ENCODE results near the gene SAMD4A.

Gene SAMD4A

DNA sequence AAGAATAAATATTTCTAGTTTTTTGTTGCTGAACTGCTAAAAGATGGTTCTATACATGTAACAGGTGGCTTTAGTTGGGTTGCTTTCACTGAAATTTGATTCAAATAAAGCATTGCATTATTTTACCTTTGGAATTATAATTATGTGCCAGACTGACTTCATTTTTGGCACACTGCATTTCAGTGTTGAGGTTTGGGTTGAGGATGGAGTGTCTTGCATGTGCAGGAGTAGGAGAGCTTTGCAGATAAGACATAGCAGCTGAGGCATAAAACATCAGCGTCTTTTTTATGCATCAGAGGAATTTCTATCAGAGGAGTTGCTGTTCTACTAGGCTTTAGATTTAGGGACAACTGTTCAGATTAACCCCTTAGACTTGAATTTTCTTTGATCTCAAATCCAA lies 17.2 kb downstream of the SAMD4A start:
- H3K27ac ChIP-seq, result no peak overlapping the region
- TF ChIP-seq, protein P1, sequence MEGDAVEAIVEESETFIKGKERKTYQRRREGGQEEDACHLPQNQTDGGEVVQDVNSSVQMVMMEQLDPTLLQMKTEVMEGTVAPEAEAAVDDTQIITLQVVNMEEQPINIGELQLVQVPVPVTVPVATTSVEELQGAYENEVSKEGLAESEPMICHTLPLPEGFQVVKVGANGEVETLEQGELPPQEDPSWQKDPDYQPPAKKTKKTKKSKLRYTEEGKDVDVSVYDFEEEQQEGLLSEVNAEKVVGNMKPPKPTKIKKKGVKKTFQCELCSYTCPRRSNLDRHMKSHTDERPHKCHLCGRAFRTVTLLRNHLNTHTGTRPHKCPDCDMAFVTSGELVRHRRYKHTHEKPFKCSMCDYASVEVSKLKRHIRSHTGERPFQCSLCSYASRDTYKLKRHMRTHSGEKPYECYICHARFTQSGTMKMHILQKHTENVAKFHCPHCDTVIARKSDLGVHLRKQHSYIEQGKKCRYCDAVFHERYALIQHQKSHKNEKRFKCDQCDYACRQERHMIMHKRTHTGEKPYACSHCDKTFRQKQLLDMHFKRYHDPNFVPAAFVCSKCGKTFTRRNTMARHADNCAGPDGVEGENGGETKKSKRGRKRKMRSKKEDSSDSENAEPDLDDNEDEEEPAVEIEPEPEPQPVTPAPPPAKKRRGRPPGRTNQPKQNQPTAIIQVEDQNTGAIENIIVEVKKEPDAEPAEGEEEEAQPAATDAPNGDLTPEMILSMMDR (conservative IDR thresholded peaks at IDR 0.05), result no peak

DNA sequence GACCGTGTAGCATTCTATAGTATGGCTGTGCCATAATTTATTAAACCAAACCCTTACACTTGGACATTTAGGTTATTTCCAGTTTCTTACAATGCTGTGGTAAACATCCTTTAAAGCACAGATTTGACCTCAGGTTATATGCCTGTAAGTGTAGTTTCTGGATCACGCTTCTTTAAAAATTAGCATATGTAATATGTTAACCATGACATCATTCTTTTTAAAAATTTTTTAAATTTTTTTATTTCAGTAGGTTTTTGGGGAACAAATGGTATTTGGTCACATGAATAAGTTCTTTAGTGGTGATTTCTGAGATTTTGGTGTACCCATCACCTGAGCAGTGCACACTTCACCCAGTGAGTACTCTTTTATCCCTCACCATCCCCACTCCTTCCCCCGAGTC lies 18.3 kb downstream of the SAMD4A start:
- H3K27ac ChIP-seq, result no peak overlapping the region
- TF ChIP-seq, protein P1 (conservative IDR thresholded peaks at IDR 0.05), result no peak
- TF ChIP-seq ZFX (IDR thresholded peaks at IDR 0.05), result no peak

DNA sequence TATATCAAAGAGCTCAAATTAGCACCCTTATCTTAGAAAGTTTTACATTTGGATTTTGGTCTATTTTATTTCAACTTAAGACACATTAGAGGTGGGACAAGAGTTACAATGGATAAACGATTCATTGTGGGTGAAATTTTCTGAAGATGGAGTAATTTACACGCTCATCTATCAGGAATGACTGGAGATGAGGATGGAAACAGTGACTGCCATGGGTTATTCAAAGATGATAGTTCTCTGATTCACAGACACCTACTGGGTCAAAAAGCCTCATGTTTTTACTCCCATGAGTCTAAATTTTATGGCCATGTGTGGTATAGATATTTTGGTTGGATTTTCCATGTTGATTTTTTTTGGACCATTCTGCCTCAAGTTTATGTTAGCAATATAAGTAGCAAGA lies 22.1 kb downstream of the SAMD4A start:
- no peak for TF ChIP-seq ZFX (IDR thresholded peaks at IDR 0.05)
- TF ChIP-seq, protein P1 (conservative IDR thresholded peaks at IDR 0.05), result no peak
- H3K27ac ChIP-seq, result no peak overlapping the region

DNA sequence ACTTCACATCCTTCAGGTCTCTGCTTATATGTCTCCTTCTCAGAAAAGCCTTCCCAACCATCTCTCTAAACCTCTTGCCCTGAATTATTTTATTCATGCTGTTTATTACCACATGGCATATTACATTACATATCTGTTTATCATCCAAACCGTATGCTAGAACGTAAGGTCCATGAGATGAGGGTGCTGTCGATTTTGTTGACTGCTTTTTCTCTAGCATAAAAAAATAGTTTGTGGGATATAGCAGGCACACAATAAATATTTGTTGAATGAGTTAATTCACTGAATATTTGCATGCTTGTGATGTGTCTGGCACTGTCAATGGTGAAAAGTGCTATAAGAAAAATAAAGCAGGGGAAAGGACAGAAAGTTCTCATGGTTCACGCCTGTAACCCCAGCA lies 22.9 kb downstream of the SAMD4A start:
- no peak overlapping the region for H3K27ac ChIP-seq
- TF ChIP-seq, protein P1 (conservative IDR thresholded peaks at IDR 0.05), result no peak

DNA sequence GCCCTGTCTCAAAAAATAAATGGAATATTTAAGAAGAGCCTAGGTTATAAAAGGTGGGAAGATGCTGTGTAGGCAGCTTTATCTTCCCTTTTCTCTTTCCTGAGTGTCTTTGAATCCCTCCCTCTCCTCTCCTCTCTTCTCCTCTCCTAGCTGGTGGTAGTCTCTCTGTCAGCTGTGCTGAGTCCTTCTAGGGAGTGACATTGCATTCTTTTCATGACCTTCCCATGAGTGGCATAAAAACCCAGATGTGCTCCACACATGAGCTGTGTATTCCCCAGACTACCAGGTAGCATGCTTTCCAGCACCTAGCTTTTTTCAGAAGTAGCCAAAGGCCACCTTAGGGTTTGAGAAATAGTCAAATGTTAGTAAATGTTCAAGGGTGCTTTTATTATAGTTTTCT lies 23.6 kb downstream of the SAMD4A start:
- no peak overlapping the region for H3K27ac ChIP-seq

DNA sequence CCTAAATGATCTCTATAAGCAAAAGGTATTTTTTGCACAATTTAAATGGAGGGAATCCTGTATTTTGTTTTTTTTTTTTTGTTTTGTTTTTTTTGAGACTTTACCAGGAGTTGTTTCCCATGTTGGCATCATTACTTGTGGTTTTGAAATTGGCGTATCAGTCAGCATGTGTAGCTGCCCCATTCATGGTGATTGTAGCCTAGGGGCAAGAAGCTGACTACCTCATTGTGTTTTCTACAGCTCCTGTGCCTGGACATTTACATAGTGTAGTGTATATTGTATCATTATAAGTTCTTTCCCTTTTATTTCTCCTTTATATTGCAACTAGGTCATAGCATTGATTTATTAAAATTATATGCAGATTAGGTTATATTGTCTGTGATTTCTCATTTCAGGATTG lies 24.5 kb downstream of the SAMD4A start:
- TF ChIP-seq, protein P1 (conservative IDR thresholded peaks at IDR 0.05), result no peak
- no peak for TF ChIP-seq ZFX (IDR thresholded peaks at IDR 0.05)
- no peak overlapping the region for H3K27ac ChIP-seq

More for the DNA sequence above, 23.6 kb downstream of the SAMD4A start:
- TF ChIP-seq, protein P1 (conservative IDR thresholded peaks at IDR 0.05), result no peak
- TF ChIP-seq ZFX (IDR thresholded peaks at IDR 0.05), result no peak

DNA sequence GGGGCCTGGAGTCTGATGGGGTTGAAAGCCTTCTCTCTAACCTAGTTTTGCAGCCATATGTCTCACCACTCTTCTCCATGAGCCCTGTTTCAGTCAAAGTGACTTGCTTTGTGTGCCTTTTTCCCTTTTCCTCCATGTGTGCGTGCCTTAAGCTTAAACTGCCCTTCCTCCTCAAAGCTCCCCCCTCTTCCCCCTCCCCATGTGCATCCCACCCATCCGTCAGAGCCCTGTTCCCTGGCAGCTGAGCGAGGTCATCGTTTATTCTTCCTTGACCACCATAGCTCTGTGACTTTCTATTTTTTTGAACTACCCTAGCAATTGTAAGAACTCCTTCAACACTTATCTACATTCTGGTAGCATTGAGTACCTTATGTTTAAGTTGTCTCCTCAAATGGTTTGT lies 24.9 kb downstream of the SAMD4A start:
- no peak overlapping the region for H3K27ac ChIP-seq
- TF ChIP-seq ZFX (IDR thresholded peaks at IDR 0.05), result no peak
- TF ChIP-seq, protein P1 (conservative IDR thresholded peaks at IDR 0.05), result no peak

Data from C4-2B (cell line).